HCT116 (cell line): ENCODE results near the gene ISCU. TPM values are rescaled to one million over a fixed set of nuclear protein-coding genes. Genes with fewer than 3 reads are reported as not detected.

Experiments used
- ATAC-seq: fragments of 200-7000 bp; cut with Tn5 transposase; 2 replicates; pipeline ENCODE4 v1.9.1; 2020; ENCODE audit warnings: mild to moderate bottlenecking, moderate library complexity
- BruUV-seq: library from RNA; stranded (reverse); fragments of 400-500 nt; replicated peaks from 2 replicates; lab custom pipeline; 2021; lab: Mats Ljungman, UMichigan
- CTCF ChIA-PET: fragments of 300-600 bp; sonication (Branson Sonifier 250); formaldehyde crosslinking; loops from one replicate; lab custom pipeline; 2021; ENCODE audit warnings: antibody characterized with exemption; lab: Charles Lee
- POLR2A ChIA-PET: fragments of 300-600, 350-600 bp; sonication (Branson Sonifier 250); formaldehyde crosslinking; loops from one replicate; lab custom pipeline; 2021; ENCODE audit warnings: antibody characterized with exemption; lab: Charles Lee
- RAD21 ChIA-PET, 2 experiments: fragments of 300-600 bp; sonication (Branson Sonifier 250); formaldehyde crosslinking; loops; one replicate each; lab custom pipeline; 2023; ENCODE audit warnings: low total read pairs in 2 of 2; ENCODE audit not compliant: uncharacterized antibody in 2 of 2, unreplicated experiment in 2 of 2, low non-redundant PET in 1 of 2; lab: Charles Lee
- DNase-seq: peaks from one replicate; pipeline ENCODE4 v3.0.0-alpha.2; 2010; ENCODE audit warnings: low read depth, low spot score
- H2AFZ ChIP-seq: fragments of 200-600 bp; shearing (Covaris generic), sonication (generic); 2 replicates; pipeline ENCODE4 v1.6.1; 2017; ENCODE audit warnings: low read depth, mixed run types, mixed read lengths, antibody characterized with exemption, low read length; ENCODE audit not compliant: poor library complexity, severe bottlenecking
- H3K27ac ChIP-seq: 2 replicates; pipeline ENCODE4 v1.5.1; 2012; ENCODE audit warnings: low read depth, low read length
- H3K27me3 ChIP-seq: fragments of 200-600 bp; sonication (generic); 2 replicates; pipeline ENCODE4 v1.6.1; 2016; ENCODE audit warnings: mixed run types, low read length, mixed read lengths; ENCODE audit not compliant: insufficient read depth
- H3K36me3 ChIP-seq, 2 experiments: fragments of 200-500 bp in 1 of 2; fragments of 200-600 bp in 1 of 2; sonication (Bioruptor generic) in 1 of 2; sonication (generic) in 1 of 2; 2 replicates each; pipeline versions ENCODE4 v1.5.1 to v1.6.1; 2014 to 2016; ENCODE audit warnings: low read length in 2 of 2, inconsistent platforms in 1 of 2, mixed read lengths in 1 of 2, mixed run types in 1 of 2; ENCODE audit not compliant: insufficient read depth in 2 of 2, control insufficient read depth in 1 of 2
- H3K4me1 ChIP-seq, 2 experiments: fragments of 200-600 bp in 1 of 2; sonication (generic) in 1 of 2; 2 replicates each; pipeline versions ENCODE4 v1.5.1 to v1.6.1; 2012 to 2017; ENCODE audit warnings: low read length in 2 of 2, inconsistent platforms in 1 of 2, mild to moderate bottlenecking in 1 of 2, mixed read lengths in 1 of 2, mixed run types in 1 of 2, moderate library complexity in 1 of 2; ENCODE audit not compliant: insufficient read depth in 2 of 2, control insufficient read depth in 1 of 2
- H3K4me2 ChIP-seq: fragments of 200-600 bp; sonication (generic); 2 replicates; pipeline ENCODE4 v1.6.1; 2017; ENCODE audit warnings: mixed run types, low read length, mixed read lengths
- H3K4me3 ChIP-seq, 2 experiments: fragments of 200-600 bp in 1 of 2; sonication (generic) in 1 of 2; replicated peaks in 1 of 2; 2 replicates each; pipeline ENCODE4 v1.5.1; 2011 to 2016; ENCODE audit warnings: low read length in 2 of 2, control low read depth in 1 of 2, low read depth in 1 of 2, mild to moderate bottlenecking in 1 of 2, mixed read lengths in 1 of 2, mixed run types in 1 of 2
- H3K79me2 ChIP-seq: fragments of 200-600 bp; sonication (generic); 2 replicates; pipeline ENCODE4 v1.6.1; 2017; ENCODE audit warnings: mild to moderate bottlenecking, mixed run types, low read length, moderate library complexity, mixed read lengths; ENCODE audit not compliant: insufficient read depth
- H3K9ac ChIP-seq: fragments of 200-600 bp; sonication (generic); 2 replicates; pipeline ENCODE4 v1.6.1; 2016; ENCODE audit warnings: low read length, mixed read lengths
- H3K9me2 ChIP-seq: fragments of 200-600 bp; sonication (generic), shearing (Covaris generic); 2 replicates; pipeline ENCODE4 v1.6.1; 2017; ENCODE audit warnings: mixed run types, mild to moderate bottlenecking, moderate library complexity; ENCODE audit not compliant: insufficient read depth
- H3K9me3 ChIP-seq, 2 experiments: fragments of 200-500 bp in 1 of 2; fragments of 200-600 bp in 1 of 2; sonication (Bioruptor generic) in 1 of 2; sonication (generic) in 1 of 2; 2 replicates each; pipeline ENCODE4 v1.6.1; 2014 to 2017; ENCODE audit warnings: low read length in 2 of 2, mixed read lengths in 2 of 2, inconsistent platforms in 1 of 2, low read depth in 1 of 2, mild to moderate bottlenecking in 1 of 2, mixed run types in 1 of 2, moderate library complexity in 1 of 2; ENCODE audit not compliant: control insufficient read depth in 1 of 2, insufficient read depth in 1 of 2
- H4K20me1 ChIP-seq: fragments of 200-600 bp; sonication (generic), shearing (Covaris generic); 2 replicates; pipeline ENCODE4 v1.6.1; 2017; ENCODE audit warnings: mixed run types, mild to moderate bottlenecking, moderate library complexity; ENCODE audit not compliant: insufficient read depth
- CBX3 ChIP-seq: IDR thresholded peaks from 2 replicates; pipeline ENCODE4 v1.6.1; 2012; ENCODE audit warnings: low read depth
- CEBPB ChIP-seq: IDR thresholded peaks from 2 replicates; pipeline ENCODE4 v1.6.1; 2012; ENCODE audit warnings: low read depth
- EGR1 ChIP-seq: IDR thresholded peaks from 2 replicates; pipeline ENCODE4 v1.6.1; 2012; ENCODE audit warnings: low read depth
- ELF1 ChIP-seq: IDR thresholded peaks from 2 replicates; pipeline ENCODE4 v1.6.1; 2012; ENCODE audit warnings: low read depth, borderline replicate concordance
- EZH2phosphoT487 ChIP-seq: fragments of 200-600 bp; IDR thresholded peaks from 2 replicates; pipeline ENCODE4 v1.6.1; 2018; ENCODE audit warnings: antibody characterized with exemption, borderline replicate concordance
- FOSL1 ChIP-seq: IDR thresholded peaks from 2 replicates; pipeline ENCODE4 v1.6.1; 2012; ENCODE audit warnings: low read depth
- JUND ChIP-seq: IDR thresholded peaks from 2 replicates; pipeline ENCODE4 v1.6.1; 2012
- POLR2A ChIP-seq: IDR thresholded peaks from 2 replicates; pipeline ENCODE4 v1.7.0; 2011; ENCODE audit warnings: borderline replicate concordance; ENCODE audit not compliant: insufficient read depth, insufficient read length; ENCODE audit errors: extremely low read depth
- POLR2AphosphoS5 ChIP-seq: IDR thresholded peaks from 2 replicates; pipeline ENCODE4 v1.6.1; 2011; ENCODE audit warnings: mild to moderate bottlenecking, low read depth, low read length, moderate library complexity
- RAD21 ChIP-seq: IDR thresholded peaks from 2 replicates; pipeline ENCODE4 v1.6.1; 2012; ENCODE audit warnings: low read depth, mild to moderate bottlenecking
- SIN3A ChIP-seq: IDR thresholded peaks from 2 replicates; pipeline ENCODE4 v1.6.1; 2012; ENCODE audit warnings: low read depth
- SP1 ChIP-seq: IDR thresholded peaks from 2 replicates; pipeline ENCODE4 v1.6.1; 2012; ENCODE audit warnings: low read depth
- SRF ChIP-seq: IDR thresholded peaks from 2 replicates; pipeline ENCODE4 v1.6.1; 2012; ENCODE audit warnings: low read depth
- YY1 ChIP-seq: IDR thresholded peaks from 2 replicates; pipeline ENCODE4 v1.6.1; 2011; ENCODE audit warnings: low read length, low read depth, moderate library complexity, mild to moderate bottlenecking; ENCODE audit not compliant: insufficient replicate concordance; ENCODE audit errors: extremely low read depth
- ZFX ChIP-seq: fragments of 450-650 bp; IDR thresholded peaks from 2 replicates; pipeline ENCODE4 v1.6.1; 2017
- ZNF274 ChIP-seq: fragments of 200-500 bp; sonication (Bioruptor generic); IDR thresholded peaks from 2 replicates; pipeline ENCODE4 v1.6.1; 2014; ENCODE audit warnings: mild to moderate bottlenecking, low read depth, low read length, inconsistent platforms
- intact Hi-C: fragments of 100-400 bp; cut with micrococcal nuclease; formaldehyde crosslinking; loops from 2 replicates; pipeline ENCODE4 v1.10.0; 2022
- total RNA-seq: library from RNA; stranded (reverse); gene quantifications from one replicate; pipeline ENCODE4 v1.2.1, GENCODE V29; 2021; ENCODE audit not compliant: unreplicated experiment
- TF ChIP-seq, protein P1 (sequence below): IDR thresholded peaks from 2 replicates; pipeline ENCODE4 v1.6.1; 2012
- TF ChIP-seq, protein P2 (sequence below): IDR thresholded peaks from 2 replicates; pipeline ENCODE4 v1.6.1; 2012; ENCODE audit warnings: low read depth

Gene ISCU
- total RNA-seq, 1 experiment from 2014 or later, result 89.6 TPM

DNA sequence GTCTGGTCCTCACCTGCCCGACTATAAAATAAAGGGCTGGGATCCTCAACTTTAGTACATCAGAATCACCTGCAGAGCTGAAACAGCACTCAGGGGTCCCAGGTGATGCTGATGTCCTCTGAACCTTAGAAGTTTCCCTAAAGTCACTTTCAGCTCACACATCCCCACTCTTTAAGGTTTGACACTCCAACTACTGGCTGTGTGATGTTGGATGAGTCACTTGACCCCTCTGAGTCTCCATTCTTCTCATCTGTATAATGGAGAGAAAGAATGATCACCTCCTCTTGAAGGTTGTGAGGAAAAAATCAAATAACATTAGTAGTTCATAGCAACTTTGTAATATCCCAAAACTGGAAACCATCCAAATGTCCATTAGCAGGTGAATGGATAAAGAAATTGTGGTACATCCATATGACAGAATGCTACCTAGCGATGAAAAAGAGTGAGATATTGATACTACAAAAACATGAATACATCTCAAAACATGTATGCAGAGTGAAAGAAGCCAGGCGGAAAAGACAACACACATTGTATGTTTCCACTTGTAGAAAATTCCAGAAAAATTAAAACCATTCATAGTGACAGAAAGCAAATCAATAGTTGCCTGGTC, 22.2 kb downstream of the ISCU start:
- intact Hi-C loops, result no loop called here
- ChIA-PET POLR2A (no interaction called here), CTCF (no interaction called here), RAD21 (no interaction called here)
- DNase-seq, result no peak
- Histone ChIP-seq H3K79me2 (no peaks in the 10 kb centered on the region), H3K36me3 (no peaks in the 10 kb centered on the region), H2AFZ (no peak overlapping the region), H3K27ac (no peak overlapping the region), H4K20me1 (no peaks in the 10 kb centered on the region), H3K4me2 (no peak overlapping the region), H3K9me2 (no peaks in the 10 kb centered on the region), H3K4me1 (no peaks in the 10 kb centered on the region), H3K9me3 (no peaks in the 10 kb centered on the region), H3K9ac (no peak overlapping the region), H3K27me3 (no peaks in the 10 kb centered on the region), H3K4me3 (no peak overlapping the region)
- TF ChIP-seq POLR2A (no peak), ZFX (no peak), ZNF274 (no peak), SP1 (no peak), EGR1 (no peak), CBX3 (no peak), CEBPB (no peak), FOSL1 (no peak), YY1 (no peak), RAD21 (no peak), POLR2AphosphoS5 (no peak), EZH2phosphoT487 (no peak), SIN3A (no peak), JUND (no peak), ELF1 (no peak), SRF (no peak)
- TF ChIP-seq, protein P1, sequence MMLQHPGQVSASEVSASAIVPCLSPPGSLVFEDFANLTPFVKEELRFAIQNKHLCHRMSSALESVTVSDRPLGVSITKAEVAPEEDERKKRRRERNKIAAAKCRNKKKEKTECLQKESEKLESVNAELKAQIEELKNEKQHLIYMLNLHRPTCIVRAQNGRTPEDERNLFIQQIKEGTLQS, result no peak
- TF ChIP-seq, protein P2, sequence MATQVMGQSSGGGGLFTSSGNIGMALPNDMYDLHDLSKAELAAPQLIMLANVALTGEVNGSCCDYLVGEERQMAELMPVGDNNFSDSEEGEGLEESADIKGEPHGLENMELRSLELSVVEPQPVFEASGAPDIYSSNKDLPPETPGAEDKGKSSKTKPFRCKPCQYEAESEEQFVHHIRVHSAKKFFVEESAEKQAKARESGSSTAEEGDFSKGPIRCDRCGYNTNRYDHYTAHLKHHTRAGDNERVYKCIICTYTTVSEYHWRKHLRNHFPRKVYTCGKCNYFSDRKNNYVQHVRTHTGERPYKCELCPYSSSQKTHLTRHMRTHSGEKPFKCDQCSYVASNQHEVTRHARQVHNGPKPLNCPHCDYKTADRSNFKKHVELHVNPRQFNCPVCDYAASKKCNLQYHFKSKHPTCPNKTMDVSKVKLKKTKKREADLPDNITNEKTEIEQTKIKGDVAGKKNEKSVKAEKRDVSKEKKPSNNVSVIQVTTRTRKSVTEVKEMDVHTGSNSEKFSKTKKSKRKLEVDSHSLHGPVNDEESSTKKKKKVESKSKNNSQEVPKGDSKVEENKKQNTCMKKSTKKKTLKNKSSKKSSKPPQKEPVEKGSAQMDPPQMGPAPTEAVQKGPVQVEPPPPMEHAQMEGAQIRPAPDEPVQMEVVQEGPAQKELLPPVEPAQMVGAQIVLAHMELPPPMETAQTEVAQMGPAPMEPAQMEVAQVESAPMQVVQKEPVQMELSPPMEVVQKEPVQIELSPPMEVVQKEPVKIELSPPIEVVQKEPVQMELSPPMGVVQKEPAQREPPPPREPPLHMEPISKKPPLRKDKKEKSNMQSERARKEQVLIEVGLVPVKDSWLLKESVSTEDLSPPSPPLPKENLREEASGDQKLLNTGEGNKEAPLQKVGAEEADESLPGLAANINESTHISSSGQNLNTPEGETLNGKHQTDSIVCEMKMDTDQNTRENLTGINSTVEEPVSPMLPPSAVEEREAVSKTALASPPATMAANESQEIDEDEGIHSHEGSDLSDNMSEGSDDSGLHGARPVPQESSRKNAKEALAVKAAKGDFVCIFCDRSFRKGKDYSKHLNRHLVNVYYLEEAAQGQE, result no peak
- no TSS peak for BruUV-seq
- ATAC-seq, result no peak
